Measurements from ENCODE around the gene THBD.

Gene THBD

DNA sequence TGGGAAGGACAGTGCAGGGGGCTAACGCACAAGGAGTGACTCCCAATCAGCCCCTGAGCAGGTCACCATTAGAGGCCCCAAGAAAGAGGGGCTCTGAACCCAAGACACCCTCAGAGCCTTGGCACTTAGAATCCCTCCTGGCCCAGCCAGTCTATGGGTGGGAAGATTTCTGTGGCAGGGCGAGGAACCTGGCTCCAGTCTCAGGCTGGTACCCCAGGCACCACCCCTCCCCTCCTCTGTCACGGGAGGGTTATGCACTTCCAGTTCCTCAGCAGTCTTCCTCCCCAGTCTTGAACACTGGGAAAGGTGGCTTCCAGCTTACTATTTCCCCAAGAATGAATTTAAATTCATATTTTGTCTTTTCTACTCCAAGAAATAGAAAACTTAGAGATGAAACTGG lies 42.0 kb downstream of the THBD start:
- Histone ChIP-seq H3K9me3 (ENCODE audit: control insufficient read depth in 1 of 2, low read length in 2 of 2) (no peaks in the 10 kb centered on the region), H3K4me3 (ENCODE audit: low read depth in 1 of 2, low read length in 2 of 2) (no peak overlapping the region), H3K4me1 (ENCODE audit: control insufficient read depth in 1 of 2, insufficient read depth in 2 of 2, low read length in 2 of 2) (no peaks in the 10 kb centered on the region), H3K36me3 (ENCODE audit: control insufficient read depth in 1 of 2, insufficient read depth in 2 of 2, low read length in 2 of 2) (no peaks in the 10 kb centered on the region), H3K27ac (ENCODE audit: low read length) (no peak overlapping the region), H3K27me3 (ENCODE audit: low read depth, low read length) (no peaks in the 10 kb centered on the region)

DNA sequence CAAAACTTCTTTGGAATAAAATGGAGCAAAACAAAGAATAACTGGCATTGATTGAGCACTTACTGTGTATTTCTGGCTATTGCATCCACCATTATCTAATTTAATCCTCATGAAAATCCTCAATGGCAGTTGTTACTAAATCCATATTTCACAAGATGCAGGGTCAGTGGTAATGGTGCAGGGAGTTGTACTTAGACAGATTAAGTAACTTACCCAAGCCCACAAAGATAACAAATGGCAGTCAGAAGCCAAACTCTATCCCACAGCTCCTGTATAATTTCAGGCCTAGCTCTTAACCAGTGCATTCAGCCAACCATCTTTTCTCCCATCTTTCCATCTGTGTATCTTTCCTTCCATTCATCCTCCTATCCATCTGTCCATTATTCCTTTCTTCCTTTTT lies 43.7 kb downstream of the THBD start:
- Histone ChIP-seq H3K27me3 (ENCODE audit: low read depth, low read length) (no peaks in the 10 kb centered on the region), H3K9me3 (ENCODE audit: control insufficient read depth in 1 of 2, low read length in 2 of 2) (no peaks in the 10 kb centered on the region), H3K4me1 (ENCODE audit: control insufficient read depth in 1 of 2, insufficient read depth in 2 of 2, low read length in 2 of 2) (no peaks in the 10 kb centered on the region), H3K27ac (ENCODE audit: low read length) (no peak overlapping the region), H3K36me3 (ENCODE audit: control insufficient read depth in 1 of 2, insufficient read depth in 2 of 2, low read length in 2 of 2) (no peaks in the 10 kb centered on the region), H3K4me3 (ENCODE audit: low read depth in 1 of 2, low read length in 2 of 2) (no peak overlapping the region)

DNA sequence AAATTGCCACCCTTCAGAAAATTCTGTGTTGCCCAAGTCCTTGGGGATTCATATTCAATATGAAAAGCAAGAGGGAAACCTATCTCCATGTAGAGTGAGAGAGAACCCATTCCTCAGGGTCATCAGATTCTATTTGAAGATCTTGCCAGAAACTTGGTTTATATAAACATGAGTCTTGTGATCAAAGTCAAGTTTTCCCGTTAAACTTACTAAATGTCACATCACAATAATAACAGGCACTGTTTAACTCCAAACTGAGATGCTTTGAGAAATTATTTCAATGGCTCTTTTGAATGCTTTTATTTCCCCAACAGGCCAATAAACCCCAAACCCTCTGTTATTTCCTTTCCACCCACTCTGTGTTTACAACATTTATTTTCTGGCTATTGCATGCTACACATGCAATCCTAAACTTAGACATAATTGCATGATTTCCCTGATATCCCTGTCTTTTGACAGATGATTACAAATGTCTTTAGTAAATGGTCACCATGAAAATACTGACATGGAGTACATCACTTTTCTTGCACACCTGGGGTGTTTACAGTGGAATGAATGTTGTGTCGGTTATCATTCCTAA lies 45.5 kb downstream of the THBD start:
- no peak overlapping the region for H3K4me3 ChIP-seq (ENCODE audit: low read depth in 1 of 2, low read length in 2 of 2)
- no peak overlapping the region for H3K27ac ChIP-seq (ENCODE audit: low read length)

DNA sequence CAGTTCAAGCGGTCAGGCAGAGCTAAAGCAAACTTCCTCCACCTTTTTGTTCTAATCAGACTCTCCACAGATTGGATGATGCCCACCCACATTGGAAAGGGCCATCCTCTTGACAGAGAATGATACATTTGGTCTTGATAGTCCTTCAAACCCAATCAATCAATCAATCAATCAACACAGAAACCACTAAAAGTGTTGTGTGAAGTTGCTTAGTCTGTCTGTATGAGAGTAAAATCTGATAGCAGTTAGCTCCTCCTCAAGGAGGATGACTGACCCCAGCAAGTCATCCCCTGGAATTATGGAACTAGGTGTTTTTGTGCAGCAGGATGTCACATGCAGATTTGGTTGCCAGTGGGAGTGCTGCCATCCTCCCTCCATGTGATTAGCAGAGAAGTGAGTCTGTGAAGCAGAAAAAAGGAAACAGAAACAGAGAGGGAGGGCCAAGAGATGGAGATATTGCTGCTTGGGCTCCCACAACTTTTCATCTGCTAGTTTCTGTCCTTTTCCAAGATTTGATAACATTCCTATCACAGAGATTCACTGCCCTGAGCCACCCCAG lies 46.3 kb downstream of the THBD start:
- Histone ChIP-seq H3K9me3 (ENCODE audit: control insufficient read depth in 1 of 2, low read length in 2 of 2) (no peaks in the 10 kb centered on the region), H3K27me3 (ENCODE audit: low read depth, low read length) (no peaks in the 10 kb centered on the region), H3K4me1 (ENCODE audit: control insufficient read depth in 1 of 2, insufficient read depth in 2 of 2, low read length in 2 of 2) (no peaks in the 10 kb centered on the region), H3K36me3 (ENCODE audit: control insufficient read depth in 1 of 2, insufficient read depth in 2 of 2, low read length in 2 of 2) (no peaks in the 10 kb centered on the region), H3K4me3 (ENCODE audit: low read depth in 1 of 2, low read length in 2 of 2) (no peak overlapping the region), H3K27ac (ENCODE audit: low read length) (no peak overlapping the region)

More for the DNA sequence above, 45.5 kb downstream of the THBD start:
- H3K36me3 ChIP-seq (ENCODE audit: control insufficient read depth in 1 of 2, insufficient read depth in 2 of 2, low read length in 2 of 2) = no peaks in the 10 kb centered on the region
- no peaks in the 10 kb centered on the region for H3K4me1 ChIP-seq (ENCODE audit: control insufficient read depth in 1 of 2, insufficient read depth in 2 of 2, low read length in 2 of 2)
- no peaks in the 10 kb centered on the region for H3K9me3 ChIP-seq (ENCODE audit: control insufficient read depth in 1 of 2, low read length in 2 of 2)
- no peaks in the 10 kb centered on the region for H3K27me3 ChIP-seq (ENCODE audit: low read depth, low read length)

DNA sequence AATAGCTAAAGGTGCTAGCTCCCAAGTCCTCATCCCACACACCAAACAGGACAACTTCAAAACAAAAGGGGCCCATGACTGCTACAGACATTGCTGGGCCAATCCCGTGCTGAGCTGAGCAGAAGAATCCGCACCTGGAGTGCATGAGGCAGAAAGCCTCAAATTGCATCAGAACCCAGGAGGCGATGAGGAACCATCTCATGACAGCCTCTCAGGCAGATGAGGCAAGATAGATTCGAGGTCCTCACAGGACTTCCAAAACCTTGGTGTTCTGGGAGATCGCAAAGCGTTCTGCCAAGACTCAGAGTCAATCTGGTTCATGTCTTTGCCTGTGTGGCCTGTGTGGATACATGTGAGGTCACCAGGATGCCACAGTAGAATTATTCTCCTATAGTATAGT lies 47.2 kb downstream of the THBD start:
- Histone ChIP-seq H3K36me3 (ENCODE audit: control insufficient read depth in 1 of 2, insufficient read depth in 2 of 2, low read length in 2 of 2) (no peaks in the 10 kb centered on the region), H3K9me3 (ENCODE audit: control insufficient read depth in 1 of 2, low read length in 2 of 2) (no peaks in the 10 kb centered on the region), H3K27me3 (ENCODE audit: low read depth, low read length) (no peaks in the 10 kb centered on the region), H3K4me1 (ENCODE audit: control insufficient read depth in 1 of 2, insufficient read depth in 2 of 2, low read length in 2 of 2) (no peaks in the 10 kb centered on the region), H3K27ac (ENCODE audit: low read length) (no peak overlapping the region), H3K4me3 (ENCODE audit: low read depth in 1 of 2, low read length in 2 of 2) (no peak overlapping the region)

DNA sequence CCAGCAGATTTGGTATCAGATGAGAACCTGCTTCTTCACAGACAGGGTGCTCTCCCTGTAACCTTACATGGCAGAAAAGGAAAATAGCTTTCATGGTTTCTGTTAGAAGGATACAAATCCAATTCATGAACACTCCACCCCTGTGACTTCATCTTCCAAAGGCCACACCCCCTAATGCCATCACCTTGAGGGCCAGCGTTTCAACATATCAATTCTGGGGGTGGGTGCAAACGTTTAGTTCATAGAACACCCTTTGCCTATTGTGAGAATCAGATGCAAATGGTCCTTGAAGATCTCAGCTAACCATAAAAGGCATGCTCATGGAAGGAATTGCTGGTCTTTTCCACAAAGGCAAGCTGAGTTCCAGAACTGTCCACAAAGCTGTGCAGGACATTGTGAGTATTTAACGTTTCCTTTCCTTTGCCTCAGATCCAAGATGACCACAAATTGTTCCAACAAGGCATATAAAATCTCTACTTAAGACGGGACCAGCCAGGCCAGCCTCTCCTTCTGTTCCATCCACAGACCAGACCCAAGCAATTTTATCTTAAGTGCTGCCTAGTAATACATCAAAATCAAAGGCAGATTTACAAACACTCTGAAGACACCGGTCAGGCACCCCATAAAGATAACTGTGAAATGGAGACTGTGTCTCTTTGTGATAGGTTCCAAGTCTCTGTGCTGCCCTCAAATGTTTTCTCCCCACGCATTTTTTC lies 49.1 kb downstream of the THBD start:
- no peaks in the 10 kb centered on the region for H3K36me3 ChIP-seq (ENCODE audit: control insufficient read depth in 1 of 2, insufficient read depth in 2 of 2, low read length in 2 of 2)
- H3K4me3 ChIP-seq (ENCODE audit: low read depth in 1 of 2, low read length in 2 of 2) = no peak overlapping the region
- H3K9me3 ChIP-seq (ENCODE audit: control insufficient read depth in 1 of 2, low read length in 2 of 2) = no peaks in the 10 kb centered on the region
- no peaks in the 10 kb centered on the region for H3K4me1 ChIP-seq (ENCODE audit: control insufficient read depth in 1 of 2, insufficient read depth in 2 of 2, low read length in 2 of 2)
- no peaks in the 10 kb centered on the region for H3K27me3 ChIP-seq (ENCODE audit: low read depth, low read length)
- H3K27ac ChIP-seq (ENCODE audit: low read length) = no peak overlapping the region

DNA sequence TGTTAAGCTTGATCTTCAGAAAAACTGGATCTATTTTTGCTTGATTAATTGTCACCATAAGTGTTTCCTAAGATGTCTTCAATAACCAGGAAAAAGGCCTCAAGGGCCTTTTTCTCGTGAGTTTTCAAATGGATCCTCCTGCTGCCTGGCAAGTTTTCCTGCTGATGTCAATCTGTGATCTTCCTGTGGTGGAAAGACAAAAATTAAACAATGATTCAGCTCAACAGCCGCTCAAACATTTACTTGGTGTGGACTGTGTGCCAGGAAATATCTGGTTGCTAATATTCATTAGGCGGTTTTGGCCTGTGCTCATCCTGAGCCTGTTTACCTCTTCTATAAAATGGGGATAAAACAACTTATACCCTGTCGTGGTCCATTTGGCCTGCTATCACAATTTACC lies 49.7 kb downstream of the THBD start:
- Histone ChIP-seq H3K4me1 (ENCODE audit: control insufficient read depth in 1 of 2, insufficient read depth in 2 of 2, low read length in 2 of 2) (no peaks in the 10 kb centered on the region), H3K36me3 (ENCODE audit: control insufficient read depth in 1 of 2, insufficient read depth in 2 of 2, low read length in 2 of 2) (no peaks in the 10 kb centered on the region), H3K27ac (ENCODE audit: low read length) (no peak overlapping the region), H3K27me3 (ENCODE audit: low read depth, low read length) (no peaks in the 10 kb centered on the region), H3K9me3 (ENCODE audit: control insufficient read depth in 1 of 2, low read length in 2 of 2) (no peaks in the 10 kb centered on the region), H3K4me3 (ENCODE audit: low read depth in 1 of 2, low read length in 2 of 2) (no peak overlapping the region)

DNA sequence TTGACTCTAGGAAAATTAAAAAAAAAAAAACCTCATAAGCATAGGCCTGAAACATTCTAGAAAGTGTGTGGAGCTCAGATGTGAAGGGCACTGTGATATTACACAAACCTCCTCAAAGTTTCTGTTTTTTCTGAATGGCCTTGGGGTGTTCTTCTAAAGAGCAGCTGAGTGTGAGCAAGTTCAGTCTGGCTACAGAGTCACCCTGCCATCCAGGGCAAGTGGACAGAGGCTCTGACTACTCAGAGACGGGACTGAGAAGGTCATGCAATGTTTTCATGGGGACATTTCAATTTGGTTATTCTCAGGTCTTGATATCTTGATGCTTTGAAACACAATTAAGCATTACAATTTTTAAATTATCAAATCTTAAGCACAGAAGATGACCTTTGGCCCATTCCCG lies 51.0 kb downstream of the THBD start:
- Histone ChIP-seq H3K9me3 (ENCODE audit: control insufficient read depth in 1 of 2, low read length in 2 of 2) (no peaks in the 10 kb centered on the region), H3K4me1 (ENCODE audit: control insufficient read depth in 1 of 2, insufficient read depth in 2 of 2, low read length in 2 of 2) (no peaks in the 10 kb centered on the region), H3K27ac (ENCODE audit: low read length) (no peak overlapping the region), H3K4me3 (ENCODE audit: low read depth in 1 of 2, low read length in 2 of 2) (no peak overlapping the region), H3K27me3 (ENCODE audit: low read depth, low read length) (no peaks in the 10 kb centered on the region), H3K36me3 (ENCODE audit: control insufficient read depth in 1 of 2, insufficient read depth in 2 of 2, low read length in 2 of 2) (no peaks in the 10 kb centered on the region)

DNA sequence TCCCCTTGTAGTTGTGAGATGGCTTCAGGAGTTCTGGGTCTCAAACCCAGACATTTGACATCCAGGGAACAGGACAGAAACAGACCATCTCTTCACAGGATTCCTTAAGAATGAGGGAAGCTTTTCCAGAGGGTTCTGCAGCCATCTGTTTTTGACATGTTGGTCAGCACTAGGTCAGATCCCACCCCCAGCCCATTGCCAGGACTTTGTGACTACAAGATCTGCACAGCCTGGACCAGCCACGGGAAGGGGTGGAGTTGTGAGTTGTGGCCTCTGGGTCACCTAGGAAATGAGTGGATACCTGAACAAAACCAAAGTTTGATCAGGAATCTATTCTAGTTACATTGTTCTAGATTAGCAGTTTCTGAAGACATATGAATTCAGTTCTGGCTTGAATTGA lies 53.5 kb downstream of the THBD start:
- H3K27ac ChIP-seq (ENCODE audit: low read length) = no peak overlapping the region

More for the DNA sequence above, 53.5 kb downstream of the THBD start:
- no peaks in the 10 kb centered on the region for H3K27me3 ChIP-seq (ENCODE audit: low read depth, low read length)
- no peak overlapping the region for H3K4me3 ChIP-seq (ENCODE audit: low read depth in 1 of 2, low read length in 2 of 2)
- peaks cover 0 to 4% of the 10 kb centered on the region in 2 donors for H3K9me3 ChIP-seq (ENCODE audit: control insufficient read depth in 1 of 2, low read length in 2 of 2)
- H3K4me1 ChIP-seq (ENCODE audit: control insufficient read depth in 1 of 2, insufficient read depth in 2 of 2, low read length in 2 of 2) = no peaks in the 10 kb centered on the region
- H3K36me3 ChIP-seq (ENCODE audit: control insufficient read depth in 1 of 2, insufficient read depth in 2 of 2, low read length in 2 of 2) = no peaks in the 10 kb centered on the region
